GM21528 (cell line): ENCODE measurements around the gene MLLT1.

ENCODE experiments used
- ATAC-seq: cut with Tn5 transposase; IDR thresholded peaks from one replicate; pipeline ENCODE4 v1.9.1; 2021; ENCODE audit warnings: mild to moderate bottlenecking, moderate library complexity; ENCODE audit not compliant: unreplicated experiment, low FRiP score

MLLT1 gene

DNA sequence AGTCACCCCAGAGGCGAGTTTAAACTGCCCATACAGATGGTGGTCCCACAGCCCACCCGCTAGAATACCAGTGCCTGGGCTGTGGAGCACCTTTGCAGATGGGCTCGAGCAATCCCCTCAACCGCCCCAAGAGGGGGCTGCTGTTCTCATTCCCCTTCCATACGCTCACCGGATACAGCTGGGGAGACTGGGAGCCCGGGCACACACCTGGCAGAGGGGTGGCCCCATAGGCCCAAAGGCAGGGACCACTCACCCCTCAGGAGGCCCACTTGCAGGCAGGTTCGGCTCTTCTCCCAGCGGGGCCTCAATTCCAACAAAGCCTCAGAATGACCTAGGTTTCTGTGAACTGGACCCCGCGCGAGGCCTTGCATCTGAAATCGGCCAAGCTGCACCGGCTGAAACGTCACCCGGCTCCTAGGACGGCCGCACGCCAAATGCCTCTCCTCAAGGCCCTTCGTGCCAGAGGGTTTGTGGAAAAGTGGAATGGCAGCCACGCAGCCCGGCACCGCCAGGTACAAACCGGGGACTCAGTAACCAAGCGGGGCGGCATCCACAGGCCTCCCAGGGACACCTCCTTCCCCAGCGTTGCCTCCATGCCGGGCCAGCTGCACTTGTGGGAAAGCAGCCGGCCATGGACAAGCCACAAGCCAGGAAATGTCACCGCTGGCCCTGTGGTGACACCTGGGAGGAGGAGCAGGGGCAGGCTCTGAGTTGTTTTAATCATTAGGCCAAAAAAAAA, 18.7 kb downstream of the MLLT1 start:
- no peak for ATAC-seq

DNA sequence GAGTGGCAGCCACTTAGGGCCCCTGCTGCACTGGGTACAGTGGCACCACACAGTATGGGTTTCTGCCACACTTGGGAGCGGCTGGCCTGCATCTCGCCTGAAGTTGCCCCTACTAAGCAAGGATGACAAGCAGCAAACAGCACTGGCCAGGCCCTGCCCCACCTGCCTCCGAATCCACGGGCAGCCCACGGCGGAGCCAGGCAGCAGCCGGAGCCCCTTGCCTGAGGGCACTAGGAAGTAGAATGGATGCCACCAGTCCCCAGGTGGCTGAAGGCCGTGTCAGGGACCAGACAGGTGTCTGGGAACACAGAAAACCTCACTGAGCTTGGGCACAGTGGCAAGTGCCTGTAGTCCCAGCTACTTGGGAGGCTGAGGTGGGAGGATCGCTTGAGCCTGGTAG, 19.4 kb downstream of the MLLT1 start:
- no peak for ATAC-seq

DNA sequence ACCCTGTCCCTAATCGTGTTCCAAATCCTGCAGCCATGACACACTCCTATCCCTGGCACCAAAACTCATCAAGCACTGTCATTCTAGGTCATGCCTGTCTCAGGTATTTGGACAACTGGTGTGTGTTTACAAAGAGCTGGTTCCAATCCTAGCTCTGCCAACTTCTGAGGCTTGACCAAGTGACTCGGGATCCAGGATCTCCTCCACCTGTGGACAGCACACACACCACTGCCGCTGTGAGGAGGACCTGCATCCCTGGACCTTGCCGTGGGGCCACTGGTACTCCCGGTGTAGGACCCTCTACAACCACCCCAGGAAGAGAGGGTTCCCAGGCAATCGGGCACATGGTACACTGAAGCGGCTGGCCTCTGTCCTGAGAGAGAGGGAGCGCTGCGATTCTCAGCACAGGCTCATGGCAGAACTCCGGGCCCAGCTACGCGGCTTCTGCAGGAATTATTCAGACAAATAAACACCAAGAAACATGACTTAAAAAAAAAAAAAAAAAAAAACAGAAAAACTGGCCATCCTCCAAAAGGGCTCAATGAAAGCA, 20.4 kb downstream of the MLLT1 start:
- ATAC-seq = no peak

DNA sequence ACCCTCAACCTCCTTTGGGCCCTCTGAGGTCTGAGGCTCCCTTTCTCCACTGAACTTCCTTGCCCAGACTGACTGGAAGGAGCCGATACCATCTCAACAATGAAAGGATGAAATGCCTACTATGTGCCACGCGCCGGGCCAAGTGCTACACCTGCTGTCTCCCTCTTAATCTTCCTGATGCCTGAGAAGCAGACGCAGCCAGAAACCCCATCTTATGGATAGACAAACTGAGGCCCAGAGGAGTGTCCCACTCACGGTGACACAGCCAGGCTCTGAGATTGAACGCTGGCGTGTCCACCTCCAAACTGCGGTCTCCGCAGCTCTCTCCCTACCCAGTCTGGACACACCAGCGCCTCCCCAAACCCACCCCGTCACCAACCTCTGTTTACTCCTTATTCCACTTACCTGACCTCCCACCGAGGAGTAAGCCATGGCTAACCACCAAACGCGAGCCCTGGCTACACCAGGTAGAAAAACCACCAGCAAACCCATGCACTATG, 20.9 kb downstream of the MLLT1 start:
- ATAC-seq = no peak

DNA sequence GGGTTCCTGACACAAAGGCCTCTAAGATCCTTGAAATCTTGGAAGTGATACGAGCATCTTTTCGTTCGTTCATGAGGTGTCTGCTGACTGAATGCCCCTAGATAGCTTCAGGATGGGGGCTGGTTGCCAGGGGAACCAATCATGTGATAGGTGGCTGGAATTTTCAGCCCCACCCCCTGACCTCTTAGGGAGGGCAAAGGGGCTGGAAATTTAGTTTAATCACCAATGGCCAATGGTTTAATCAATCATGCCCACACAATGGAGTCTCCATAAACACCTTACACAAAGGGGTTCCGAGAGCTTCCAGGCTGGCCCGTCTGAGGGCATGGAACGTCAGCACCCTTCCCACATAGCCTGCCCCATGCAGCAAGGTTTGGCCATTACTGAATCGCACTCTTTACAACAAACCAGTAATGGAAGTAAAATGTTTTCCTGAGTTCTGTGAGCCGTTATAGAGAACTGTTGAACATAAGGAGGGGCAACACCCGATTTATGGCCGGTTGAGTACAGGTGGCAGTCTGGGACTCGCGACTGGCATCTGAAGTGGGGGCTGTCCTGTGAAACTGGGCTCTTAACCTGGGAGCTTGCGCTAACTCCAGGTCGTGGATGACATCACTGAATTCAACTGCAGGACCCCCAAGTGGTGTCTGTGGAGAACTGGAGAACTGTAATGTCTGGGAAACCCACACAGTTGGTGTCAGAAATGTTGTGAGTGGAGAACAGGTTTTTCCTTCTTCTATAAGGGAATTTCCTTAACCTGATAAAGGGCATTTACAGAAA, 25.6 kb downstream of the MLLT1 start:
- no peak for ATAC-seq

DNA sequence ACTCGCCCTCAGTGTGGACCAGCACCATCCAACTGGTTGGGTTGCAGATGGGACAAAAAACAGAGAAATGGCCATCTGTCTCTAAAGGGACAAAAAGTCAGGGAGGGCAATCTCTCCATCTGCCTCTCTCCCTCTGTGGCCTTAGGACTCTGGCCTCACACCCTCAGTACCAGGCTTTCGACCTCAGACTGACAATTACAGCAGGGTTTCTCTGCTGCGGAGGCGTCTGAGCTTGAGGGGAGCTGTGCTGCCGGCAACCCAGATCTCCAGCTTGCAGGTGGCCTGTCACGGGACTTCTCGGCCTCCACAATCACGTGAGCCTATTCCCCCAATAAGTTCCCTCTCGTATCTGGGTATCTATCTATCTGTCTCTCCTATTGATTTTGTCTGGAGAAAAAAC, 27.7 kb downstream of the MLLT1 start:
- no peak for ATAC-seq

DNA sequence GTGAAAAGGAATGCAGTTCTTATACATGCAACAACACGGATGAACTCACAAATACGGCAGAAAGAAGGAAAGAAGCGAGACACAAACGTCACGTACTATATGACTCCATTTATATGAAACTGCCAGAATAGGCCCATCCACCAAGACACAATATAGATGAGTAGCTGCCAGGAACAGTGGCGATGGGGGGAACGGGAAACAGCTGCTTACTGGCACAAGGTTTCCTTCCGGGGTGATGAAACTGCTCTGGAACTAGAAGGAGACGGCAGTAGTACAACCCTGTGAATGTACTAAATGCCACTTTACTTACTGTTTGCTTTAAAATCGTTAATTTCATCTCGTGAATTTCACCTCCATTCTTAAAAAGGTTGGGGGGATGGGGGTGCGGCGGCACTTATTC, 28.9 kb downstream of the MLLT1 start:
- no peak for ATAC-seq

DNA sequence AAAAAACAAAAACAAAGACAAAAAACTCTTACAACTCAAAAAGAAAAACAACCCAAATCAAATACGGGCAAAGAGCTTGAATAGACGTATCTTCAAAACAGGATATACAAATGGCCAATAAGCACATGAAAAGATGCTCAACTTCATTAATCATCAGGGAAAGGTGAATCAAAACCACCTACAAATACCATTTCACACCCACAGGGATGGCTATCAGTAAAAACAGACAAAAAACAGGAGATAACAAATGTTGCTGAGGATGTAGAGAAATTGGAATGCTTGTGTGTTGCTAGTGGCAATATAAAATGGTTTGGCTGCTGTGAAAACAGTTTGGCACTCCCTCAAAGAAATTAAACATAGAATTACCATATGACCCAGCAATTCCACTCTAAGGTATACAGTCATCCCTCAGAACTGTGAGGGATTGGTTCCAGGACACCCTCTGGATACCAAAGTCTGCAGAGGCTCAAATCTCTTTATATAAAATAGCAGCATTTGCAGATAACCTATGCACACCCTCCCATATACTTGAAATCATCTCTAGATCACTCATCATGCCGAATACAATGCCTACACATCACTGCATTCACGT, 29.7 kb downstream of the MLLT1 start:
- ATAC-seq = no peak

DNA sequence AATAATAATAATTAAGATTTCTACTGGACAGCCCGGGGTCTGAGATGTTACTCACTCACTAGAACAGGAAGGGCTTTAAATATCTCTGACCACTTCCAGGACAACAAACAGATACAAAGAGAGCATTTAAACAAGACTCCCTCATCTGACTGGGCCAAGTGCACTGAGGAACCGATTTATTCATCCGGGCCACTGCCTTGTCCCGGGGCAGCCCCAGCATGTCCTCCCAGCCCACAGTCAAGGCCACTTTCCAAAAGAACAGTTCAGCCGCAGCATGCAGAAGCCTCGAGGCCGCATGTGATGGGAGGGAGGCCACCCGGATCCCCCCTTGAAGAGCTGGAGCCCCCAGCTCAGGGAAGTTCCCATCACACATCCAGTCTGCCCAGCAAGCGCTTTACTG, 30.5 kb downstream of the MLLT1 start:
- ATAC-seq = no peak

DNA sequence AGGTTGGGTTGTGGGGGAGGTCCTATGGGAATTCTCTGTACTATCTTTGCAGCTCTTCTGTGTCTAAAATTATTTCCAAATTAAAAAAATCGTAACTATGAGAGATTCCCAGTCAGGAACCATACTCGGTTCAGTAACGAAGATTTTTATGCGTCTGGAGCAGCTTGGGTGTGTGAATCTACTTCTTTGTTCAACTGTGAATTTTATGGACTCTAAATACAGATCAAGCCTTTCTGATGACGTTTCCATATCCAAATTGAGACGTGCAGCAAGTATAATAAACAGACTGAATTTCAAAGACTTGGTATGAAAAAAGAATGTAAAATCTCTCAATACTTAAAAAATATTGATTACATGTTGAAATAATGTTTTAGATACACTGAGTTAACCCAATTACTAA, 30.9 kb downstream of the MLLT1 start:
- no peak for ATAC-seq

DNA sequence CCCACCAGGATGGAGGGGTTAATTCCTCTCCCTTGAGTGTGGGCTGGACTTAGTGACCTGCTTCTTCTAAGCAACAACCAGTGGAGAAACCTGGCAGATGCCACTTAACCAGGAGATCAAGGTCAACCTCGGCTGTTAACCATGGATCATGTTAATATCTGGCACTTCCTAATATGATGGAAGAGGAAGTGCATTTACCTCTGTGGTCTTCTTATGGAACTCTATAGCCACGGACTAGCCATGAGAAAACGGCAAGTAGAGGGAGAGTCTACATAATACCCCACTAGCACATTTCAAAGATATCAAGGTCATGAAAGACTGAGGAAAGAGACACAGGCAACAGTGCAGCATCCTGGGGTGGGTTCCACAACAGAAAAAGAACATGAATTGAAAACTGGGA, 31.4 kb downstream of the MLLT1 start:
- no peak for ATAC-seq

DNA sequence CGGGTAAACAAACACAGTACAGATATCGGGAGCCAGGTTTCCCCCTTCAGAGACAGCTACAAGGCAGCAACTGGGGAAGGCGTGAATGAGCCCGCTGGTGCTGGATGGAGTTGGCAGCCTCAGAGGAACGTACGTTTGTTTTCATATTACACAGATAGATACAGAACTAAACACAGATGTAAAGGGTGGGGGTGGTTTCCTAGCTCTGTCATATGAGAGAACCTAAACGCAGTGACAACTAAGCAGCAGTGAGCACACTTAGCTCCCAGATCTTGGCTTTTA, 32.8 kb downstream of the MLLT1 start:
- ATAC-seq = no peak

DNA sequence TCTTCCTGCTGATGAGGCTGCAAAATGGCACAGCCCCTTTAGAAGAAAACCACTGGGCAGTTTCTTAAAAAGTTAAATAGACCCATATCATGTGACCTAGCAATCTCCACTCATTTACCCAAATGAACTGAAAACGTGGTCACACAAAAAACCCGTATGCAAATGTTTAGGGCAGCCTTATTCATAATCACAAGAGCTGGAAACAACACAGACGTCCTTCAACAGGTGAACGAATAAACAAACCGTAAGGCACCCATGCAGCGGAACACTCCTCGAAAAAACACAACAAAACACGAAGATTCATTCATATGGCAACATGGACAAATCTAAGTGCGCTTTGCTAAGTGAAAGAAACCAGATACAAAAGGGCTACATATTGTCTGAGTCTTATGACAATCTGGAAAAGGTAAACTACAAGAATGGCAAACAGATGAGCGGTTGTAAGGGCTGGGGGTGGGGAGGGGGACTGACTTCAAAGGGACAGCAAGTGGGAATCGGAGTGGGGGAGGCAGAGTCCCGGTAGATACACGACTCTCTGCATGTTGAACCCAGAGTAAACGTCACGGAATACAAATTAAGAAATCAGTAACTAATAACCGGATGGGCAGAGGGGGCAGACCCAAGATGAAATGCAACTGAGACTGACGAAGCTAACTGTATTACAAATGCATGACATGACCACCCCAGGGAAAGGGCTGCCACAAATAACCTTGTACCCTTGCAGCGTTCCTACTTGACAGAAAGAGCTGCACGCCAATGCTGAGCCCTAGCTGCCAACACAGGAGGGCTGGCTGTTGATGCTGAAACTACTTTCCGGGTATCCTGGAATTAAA, 33.4 kb downstream of the MLLT1 start:
- no peak for ATAC-seq

DNA sequence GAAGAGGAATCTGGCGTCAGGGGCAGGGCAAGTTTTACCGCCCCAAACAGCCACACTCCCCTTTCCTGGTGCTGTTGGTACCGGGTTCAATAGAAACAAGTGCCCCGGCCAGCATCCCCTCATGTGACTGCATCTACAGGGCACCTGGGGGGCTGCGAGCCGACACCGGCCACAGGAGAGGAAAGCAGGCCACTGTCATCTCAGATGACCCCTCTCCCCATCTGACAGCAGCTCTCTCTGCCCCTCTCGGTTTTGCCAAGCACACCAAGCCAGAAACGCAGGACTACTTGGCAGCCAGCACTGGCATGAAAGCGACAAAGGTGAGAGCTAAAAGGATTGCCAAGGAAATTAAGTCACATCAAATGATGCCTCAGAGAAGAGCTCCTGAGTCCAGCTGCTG, 37.1 kb downstream of the MLLT1 start:
- ATAC-seq = no peak

DNA sequence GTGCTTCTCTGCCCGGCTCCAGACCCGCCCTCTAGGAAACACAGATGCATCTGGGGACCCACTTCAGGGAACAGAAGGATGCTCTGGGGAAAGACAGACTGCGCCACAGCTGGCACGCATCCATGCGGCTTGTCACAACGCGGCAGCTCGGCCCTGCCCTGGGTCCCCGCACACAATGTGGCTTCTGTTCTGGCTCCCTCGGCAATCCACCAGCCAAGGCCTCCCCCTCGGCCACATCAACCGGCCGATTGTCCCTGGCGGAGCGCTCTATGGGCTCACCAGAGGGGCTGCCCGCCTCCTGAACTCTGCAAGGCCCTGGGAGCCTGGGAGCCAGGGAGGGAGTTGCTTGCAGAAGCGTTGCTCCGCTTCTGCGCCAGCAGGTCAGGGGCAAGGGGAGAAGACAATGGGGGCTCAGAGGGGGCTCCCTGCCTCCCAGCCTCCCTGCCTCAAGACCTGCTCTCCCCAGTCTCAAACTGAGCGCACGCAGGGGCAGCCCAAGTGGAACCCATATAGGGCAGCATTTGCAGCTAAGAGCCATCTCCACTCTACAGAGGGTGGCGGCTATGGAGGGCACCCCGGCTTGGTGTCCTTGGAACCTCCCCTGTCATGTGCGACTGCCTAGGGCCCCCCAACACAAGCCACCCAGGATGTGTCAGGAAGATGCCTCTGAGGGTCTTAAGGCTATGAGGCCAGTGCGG, 37.9 kb downstream of the MLLT1 start:
- ATAC-seq = no peak

DNA sequence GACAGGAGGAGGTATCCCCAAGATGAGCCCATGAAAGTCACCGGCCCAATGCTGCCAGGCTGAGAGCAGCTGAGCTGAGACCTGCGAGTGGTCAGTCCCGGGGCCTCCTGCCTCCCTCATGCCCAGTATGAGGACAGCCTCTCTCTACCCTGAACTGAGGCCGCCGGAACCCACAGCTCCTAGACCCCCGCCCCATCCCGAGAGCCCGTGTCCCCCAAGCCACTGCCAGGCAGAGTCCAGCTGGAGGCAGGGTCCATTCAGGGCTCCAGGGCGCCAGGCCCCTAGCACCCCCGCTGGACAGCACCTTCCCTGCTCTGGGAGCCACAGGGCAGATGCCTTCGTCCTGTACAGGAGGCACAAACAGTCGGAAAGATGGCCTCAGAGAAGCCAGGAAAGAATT, 38.7 kb downstream of the MLLT1 start:
- no peak for ATAC-seq

DNA sequence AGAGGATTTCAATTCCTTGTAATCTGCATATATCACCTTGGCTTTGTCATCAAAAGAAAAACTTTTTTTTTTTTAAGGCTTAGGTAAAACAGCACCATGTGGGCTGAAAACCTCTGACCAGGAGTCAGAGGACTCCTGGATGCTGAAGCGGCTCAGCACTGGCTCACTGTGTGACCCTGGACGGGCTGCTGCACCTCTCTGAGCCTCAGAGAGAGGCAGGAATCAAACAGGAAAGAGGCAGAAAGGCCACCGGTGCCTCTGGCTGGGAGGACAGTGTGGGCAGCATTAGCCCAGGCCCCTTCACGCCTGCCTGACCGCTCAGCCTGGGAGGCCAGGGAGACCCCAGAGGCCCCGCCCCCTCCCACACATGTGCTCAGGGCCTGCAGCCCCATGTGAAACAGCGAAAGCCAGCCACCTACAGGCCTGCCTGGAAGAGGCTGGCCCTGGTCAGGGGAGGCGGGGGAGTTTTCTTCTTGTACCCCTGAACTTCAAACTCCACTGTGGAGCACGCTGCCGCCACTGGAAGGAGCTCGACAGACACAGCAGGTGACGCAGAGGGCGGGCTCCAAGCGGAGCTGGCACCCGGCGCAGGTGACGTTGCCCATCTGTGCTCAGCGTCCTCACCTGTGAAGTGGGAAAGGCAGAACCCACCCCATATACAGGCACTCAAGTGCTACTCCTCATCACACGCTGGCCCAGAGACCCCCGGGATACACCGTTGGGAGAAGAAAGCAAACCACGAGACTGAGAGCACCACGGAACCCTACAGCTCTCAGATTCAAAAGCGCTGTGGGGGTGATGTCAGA, 39.7 kb downstream of the MLLT1 start:
- ATAC-seq = no peak

DNA sequence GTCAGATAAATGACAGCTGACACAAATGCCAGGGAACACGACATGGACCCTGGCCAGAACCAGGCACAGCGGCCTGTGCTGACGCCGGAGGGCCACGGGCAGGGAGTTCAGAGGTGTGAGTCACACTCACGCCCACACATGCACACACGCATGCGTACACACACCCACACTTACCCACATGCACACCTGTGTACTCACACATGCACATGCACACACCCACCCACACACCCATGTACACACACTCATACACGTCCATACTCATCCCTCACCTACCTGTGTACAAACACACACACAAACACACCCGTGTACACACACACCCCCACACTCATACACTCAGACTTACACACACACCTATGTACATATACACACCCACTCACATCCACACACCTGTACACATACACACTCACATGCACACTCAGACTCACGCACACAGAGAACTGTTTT, 40.4 kb downstream of the MLLT1 start:
- no peak for ATAC-seq

DNA sequence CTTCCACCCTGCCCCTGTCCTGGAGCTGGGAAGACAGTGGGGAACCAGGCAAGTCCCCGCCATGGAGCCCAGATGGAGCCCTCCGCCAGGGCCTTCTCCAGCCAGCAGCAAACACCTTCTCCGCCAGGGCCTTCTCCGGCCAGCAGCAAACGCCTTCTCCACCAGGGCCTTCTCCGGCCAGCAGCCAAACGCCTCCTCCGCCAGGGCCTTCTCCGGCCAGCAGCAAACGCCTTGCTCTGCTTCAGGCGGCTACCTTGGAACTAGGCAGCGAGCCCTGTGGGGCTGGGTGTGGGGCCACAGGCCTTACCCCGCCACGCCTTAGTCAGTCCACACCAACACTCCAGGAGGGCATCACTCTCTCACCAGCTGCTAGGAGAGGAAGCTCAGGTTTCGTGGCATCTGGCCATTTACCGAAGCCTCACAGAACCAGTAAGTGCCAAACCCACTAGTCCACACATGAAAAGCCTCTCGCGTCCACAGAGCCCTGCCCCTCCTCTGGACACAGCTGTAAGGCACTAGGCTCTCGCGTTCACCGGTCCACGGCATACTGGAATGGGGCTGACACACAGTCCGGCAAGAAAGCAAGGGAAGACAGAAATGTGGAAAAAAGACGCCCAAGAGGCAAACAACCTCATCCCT, 41.0 kb downstream of the MLLT1 start:
- no peak for ATAC-seq
